Liver (tissue), 9 donors: ENCODE data around the gene RBM6. TPM values are rescaled to one million over a fixed set of nuclear protein-coding genes. Genes with fewer than 3 reads are reported as not detected.

Experiments
- DNase-seq: peaks from one replicate; pipeline ENCODE4 v3.0.0-alpha.2; 2017; ENCODE audit warnings: low spot score
- H3K27ac ChIP-seq, 2 donors: one replicate each; pipeline ENCODE4 v1.7.0; 2013; ENCODE audit warnings: inconsistent platforms in 2 of 2, low read length in 2 of 2, control low read depth in 1 of 2, low read depth in 1 of 2, mild to moderate bottlenecking in 1 of 2
- H3K27me3 ChIP-seq, 4 donors: one replicate each; pipeline versions ENCODE4 v1.6.1 to v1.7.0; 2013; ENCODE audit warnings: low read length in 3 of 4, inconsistent platforms in 1 of 4, mild to moderate bottlenecking in 1 of 4, moderate library complexity in 1 of 4; ENCODE audit not compliant: control insufficient read depth in 4 of 4, insufficient read depth in 4 of 4
- H3K36me3 ChIP-seq, 4 donors: one replicate each; pipeline versions ENCODE4 v1.6.1 to v1.7.0; 2013; ENCODE audit warnings: low read length in 3 of 4, mild to moderate bottlenecking in 3 of 4, low read depth in 1 of 4, moderate library complexity in 1 of 4; ENCODE audit not compliant: control insufficient read depth in 4 of 4, insufficient read depth in 3 of 4
- H3K4me1 ChIP-seq, 4 donors: one replicate each; pipeline versions ENCODE4 v1.6.1 to v1.7.0; 2013; ENCODE audit warnings: low read length in 3 of 4, mild to moderate bottlenecking in 3 of 4, moderate library complexity in 1 of 4; ENCODE audit not compliant: control insufficient read depth in 4 of 4, insufficient read depth in 4 of 4
- H3K4me3 ChIP-seq, 3 donors: one replicate each; pipeline versions ENCODE4 v1.6.1 to v1.7.0; 2013; ENCODE audit warnings: low read length in 3 of 3, control low read depth in 1 of 3, low read depth in 1 of 3, mild to moderate bottlenecking in 1 of 3
- H3K9ac ChIP-seq, 2 donors: one replicate each; pipeline ENCODE4 v1.7.0; 2013; ENCODE audit warnings: low read length in 2 of 2, mild to moderate bottlenecking in 2 of 2, moderate library complexity in 2 of 2, control low read depth in 1 of 2, low read depth in 1 of 2
- H3K9me3 ChIP-seq, 4 donors: one replicate each; pipeline versions ENCODE4 v1.6.1 to v1.7.0; 2013; ENCODE audit warnings: low read length in 3 of 4; ENCODE audit not compliant: control insufficient read depth in 4 of 4
- ATF3 ChIP-seq: IDR thresholded peaks from 2 replicates; pipeline ENCODE4 v1.6.1; 2016; ENCODE audit warnings: antibody characterized with exemption
- CTCF ChIP-seq: fragments of 150-350 bp; IDR thresholded peaks from 2 replicates; pipeline ENCODE4 v1.5.1; 2017; ENCODE audit warnings: improper control_type of control experiment, low read depth, low read length; ENCODE audit not compliant: missing input control
- EGR1 ChIP-seq, 2 donors: IDR thresholded peaks; 2 replicates each; pipeline ENCODE4 v1.6.1; 2016 to 2018; ENCODE audit warnings: antibody characterized with exemption in 2 of 2, low read depth in 2 of 2
- FOXA1 ChIP-seq: IDR thresholded peaks from 2 replicates; pipeline ENCODE4 v1.6.1; 2016; ENCODE audit warnings: antibody characterized with exemption
- FOXA2 ChIP-seq: IDR thresholded peaks from 2 replicates; pipeline ENCODE4 v1.6.1; 2016; ENCODE audit warnings: antibody characterized with exemption
- GABPA ChIP-seq, 2 donors: IDR thresholded peaks in 1 of 2; conservative IDR thresholded peaks in 1 of 2; 2 replicates each; pipeline ENCODE4 v1.6.1; 2016; ENCODE audit warnings: antibody characterized with exemption in 2 of 2, mild to moderate bottlenecking in 1 of 2, moderate library complexity in 1 of 2
- HNF4A ChIP-seq, 2 donors: conservative IDR thresholded peaks; 2 replicates each; pipeline ENCODE4 v1.6.1; 2016; ENCODE audit warnings: antibody characterized with exemption in 2 of 2, mild to moderate bottlenecking in 2 of 2
- HNF4G ChIP-seq: IDR thresholded peaks from 2 replicates; pipeline ENCODE4 v1.6.1; 2016; ENCODE audit warnings: antibody characterized with exemption
- MAX ChIP-seq: IDR thresholded peaks from 2 replicates; pipeline ENCODE4 v1.6.1; 2016; ENCODE audit warnings: antibody characterized with exemption
- NR2F2 ChIP-seq: IDR thresholded peaks from 2 replicates; pipeline ENCODE4 v1.6.1; 2016; ENCODE audit warnings: antibody characterized with exemption
- RAD21 ChIP-seq, 2 donors: IDR thresholded peaks; 2 replicates each; pipeline ENCODE4 v1.6.1; 2016; ENCODE audit warnings: antibody characterized with exemption in 2 of 2, mild to moderate bottlenecking in 2 of 2
- REST ChIP-seq: IDR thresholded peaks from 2 replicates; pipeline ENCODE4 v1.6.1; 2016; ENCODE audit warnings: antibody characterized with exemption, mild to moderate bottlenecking
- RXRA ChIP-seq, 2 donors: IDR thresholded peaks; 2 replicates each; pipeline ENCODE4 v1.6.1; 2017 to 2018; ENCODE audit warnings: antibody characterized with exemption in 2 of 2, mild to moderate bottlenecking in 1 of 2
- SP1 ChIP-seq: IDR thresholded peaks from 2 replicates; pipeline ENCODE4 v1.6.1; 2018; ENCODE audit warnings: antibody characterized with exemption, mild to moderate bottlenecking
- TAF1 ChIP-seq: conservative IDR thresholded peaks from 2 replicates; pipeline ENCODE4 v1.6.1; 2016; ENCODE audit warnings: antibody characterized with exemption, mild to moderate bottlenecking
- YY1 ChIP-seq: IDR thresholded peaks from 2 replicates; pipeline ENCODE4 v1.6.1; 2016; ENCODE audit warnings: antibody characterized with exemption, mild to moderate bottlenecking
- WGBS: extraction: QIAGEN DNeasy Blood & Tissue Kit; methylation state at CpG from one replicate; pipeline ENCODE4 v1.1.7; 2013; 5-methylcytosine and 5-hydroxymethylcytosine counted together
- polyA plus RNA-seq, 2 donors: library from polyadenylated mRNA; stranded (reverse) in 1 of 2; unstranded in 1 of 2; fragments of 200-250 nt in 1 of 2; fragments of >200 nt in 1 of 2; fragmentation: Nextera tagmentation in 1 of 2; extraction: Ambion mirVana in 1 of 2; gene quantifications; one replicate each; pipeline versions ENCODE4 v1.2.1 to v1.2.3, GENCODE V29; 2013 to 2015
- total RNA-seq, 2 donors: library from RNA; depleted of rRNA; stranded (reverse); fragments of >200 nt; gene quantifications; one replicate each; pipeline ENCODE4 v1.2.3, GENCODE V29; 2014
- TF ChIP-seq, protein P1 (sequence below): IDR thresholded peaks from 2 replicates; pipeline ENCODE4 v1.6.1; 2016; ENCODE audit warnings: antibody characterized with exemption
- donor health status: healthy.
- donor health status: healthy.
- donor health status: healthy.
- donor health status: healthy.
- donor health status: healthy.

RBM6 gene
- total and polyA plus RNA-seq, 4 donors: 10.9 to 59.2 (median 37.5) TPM

GRCh38 chr3:50122661-50123391 lies 182.9 kb downstream of the RBM6 start:
- TF ChIP-seq NR2F2 (no peak), TAF1 (no peak), ATF3 (no peak), FOXA2 (no peak)
- Histone ChIP-seq H3K27ac (no peak overlapping the region), H3K9ac (no peak overlapping the region), H3K9me3 (no peaks in the 10 kb centered on the region), H3K4me3 (no peak overlapping the region), H3K27me3 (no peaks in the 10 kb centered on the region), H3K36me3 (peaks cover 2 to 26% (median 16%) of the 10 kb centered on the region in 4 donors), H3K4me1 (no peaks in the 10 kb centered on the region)
- DNase-seq: no peak
- 87% methylated on average over 14 of the region's 14 CpGs for whole genome bisulfite sequencing

- peaks cover 0 to 20% (median 9%) of the 10 kb centered on the region in 4 donors for H3K36me3 ChIP-seq
- WGBS: 79% methylated on average over 4 of the region's 4 CpGs
- no peaks in the 10 kb centered on the region for H3K4me1 ChIP-seq
- H3K9me3 ChIP-seq: no peaks in the 10 kb centered on the region
- no peak overlapping the region for H3K27ac ChIP-seq
- TF ChIP-seq TAF1: no peak
- no peak for DNase-seq
- H3K27me3 ChIP-seq: no peaks in the 10 kb centered on the region
- no peak overlapping the region for H3K9ac ChIP-seq
- no peak overlapping the region for H3K4me3 ChIP-seq
Measured at GRCh38 chr3:50123394-50124051, 183.6 kb downstream of the RBM6 start.

DNA sequence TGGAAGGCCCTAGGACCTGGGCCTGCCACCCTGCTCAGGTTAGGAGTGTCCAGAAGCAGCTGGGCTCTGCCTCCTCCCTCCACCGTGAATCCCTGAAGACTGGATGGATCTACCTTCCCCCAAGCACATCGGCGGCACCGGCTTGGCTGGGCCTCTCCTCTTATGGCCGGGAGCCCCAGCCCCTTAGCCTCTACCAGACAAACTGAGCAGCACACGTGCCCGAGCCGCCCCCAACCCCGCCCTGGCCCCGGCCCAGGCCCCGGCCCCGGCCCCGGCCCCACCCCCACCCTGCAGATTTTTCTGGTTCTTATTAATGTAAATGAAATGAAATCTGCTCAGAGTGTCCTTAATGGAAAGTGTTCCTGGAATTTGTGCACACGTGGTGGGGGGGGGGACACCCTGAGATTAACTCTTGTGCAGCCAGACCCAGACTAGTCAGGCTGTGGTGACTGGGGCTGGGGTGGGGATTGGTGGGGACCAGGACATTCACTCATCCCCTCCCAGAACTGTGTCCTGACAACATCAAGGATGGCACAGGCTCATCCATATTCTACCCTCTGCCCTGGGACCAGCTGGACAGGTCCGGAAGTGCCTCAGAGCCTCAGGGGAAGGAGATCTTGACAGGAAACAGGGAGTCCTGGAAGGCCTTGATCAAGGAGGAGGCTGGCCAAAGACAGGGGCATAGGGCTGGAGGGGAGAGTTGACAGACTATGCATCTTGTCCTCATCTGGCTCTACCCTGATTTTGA lies 184.3 kb downstream of the RBM6 start:
- no peak for DNase-seq
- Histone ChIP-seq H3K27ac (no peak overlapping the region), H3K4me1 (no peaks in the 10 kb centered on the region), H3K4me3 (no peak overlapping the region), H3K27me3 (no peaks in the 10 kb centered on the region), H3K9me3 (no peaks in the 10 kb centered on the region), H3K36me3 (peaks cover 0 to 12% (median 5%) of the 10 kb centered on the region in 4 donors), H3K9ac (no peak overlapping the region)
- 43% methylated on average over 15 of the region's 15 CpGs for WGBS
- TF ChIP-seq FOXA1 (no peak), EGR1 (IDR thresholded peaks at IDR 0.05; ENCODE audit: low read depth in 2 of 2) (no peak), GABPA (IDR thresholded peaks at IDR 0.05 in 1 of 2, conservative IDR thresholded peaks at IDR 0.05 in 1 of 2) (no peak), HNF4G (no peak), MAX (no peak), SP1 (no peak), RAD21 (IDR thresholded peaks at IDR 0.05) (no peak), RXRA (IDR thresholded peaks at IDR 0.05) (no peak), HNF4A (conservative IDR thresholded peaks at IDR 0.05) (no peak), CTCF (no peak), FOXA2 (no peak), ATF3 (no peak), YY1 (no peak), TAF1 (no peak), REST (no peak)
- TF ChIP-seq, protein P1, sequence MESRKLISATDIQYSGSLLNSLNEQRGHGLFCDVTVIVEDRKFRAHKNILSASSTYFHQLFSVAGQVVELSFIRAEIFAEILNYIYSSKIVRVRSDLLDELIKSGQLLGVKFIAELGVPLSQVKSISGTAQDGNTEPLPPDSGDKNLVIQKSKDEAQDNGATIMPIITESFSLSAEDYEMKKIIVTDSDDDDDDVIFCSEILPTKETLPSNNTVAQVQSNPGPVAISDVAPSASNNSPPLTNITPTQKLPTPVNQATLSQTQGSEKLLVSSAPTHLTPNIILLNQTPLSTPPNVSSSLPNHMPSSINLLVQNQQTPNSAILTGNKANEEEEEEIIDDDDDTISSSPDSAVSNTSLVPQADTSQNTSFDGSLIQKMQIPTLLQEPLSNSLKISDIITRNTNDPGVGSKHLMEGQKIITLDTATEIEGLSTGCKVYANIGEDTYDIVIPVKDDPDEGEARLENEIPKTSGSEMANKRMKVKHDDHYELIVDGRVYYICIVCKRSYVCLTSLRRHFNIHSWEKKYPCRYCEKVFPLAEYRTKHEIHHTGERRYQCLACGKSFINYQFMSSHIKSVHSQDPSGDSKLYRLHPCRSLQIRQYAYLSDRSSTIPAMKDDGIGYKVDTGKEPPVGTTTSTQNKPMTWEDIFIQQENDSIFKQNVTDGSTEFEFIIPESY: no peak
